ENCODE measurements around the gene APOO. TPM values are rescaled to one million over a fixed set of nuclear protein-coding genes. Genes with fewer than 3 reads are reported as not detected.

Gene APOO
- total RNA-seq, 2 experiments from 2014 or later = 23.8 to 24.2 TPM

- H3K9me3 Mint-ChIP-seq = no peaks in the 10 kb centered on the region
- H3K4me1 Mint-ChIP-seq = no peaks in the 10 kb centered on the region
- H3K36me3 Mint-ChIP-seq = peaks cover 1% of the 10 kb centered on the region
- POLR2A ChIA-PET = no interaction called here
- no peaks in the 10 kb centered on the region for H3K27me3 Mint-ChIP-seq
- ATAC-seq (ENCODE audit: low read depth) (no peak), DNase-seq (no peak)
- no peak overlapping the region for H3K4me3 Mint-ChIP-seq
- no peak overlapping the region for H3K27ac Mint-ChIP-seq
These were observed 65.8 kb downstream of the APOO start for GRCh38 chrX:23841847-23842522.

- POLR2A ChIA-PET = no interaction called here
- H3K4me3 Mint-ChIP-seq = no peak overlapping the region
- no peaks in the 10 kb centered on the region for H3K4me1 Mint-ChIP-seq
- ATAC-seq (ENCODE audit: low read depth) = no peak
- peaks cover 1% of the 10 kb centered on the region for H3K36me3 Mint-ChIP-seq
- no peak for DNase-seq
- no peaks in the 10 kb centered on the region for H3K27me3 Mint-ChIP-seq
- no peaks in the 10 kb centered on the region for H3K9me3 Mint-ChIP-seq
- no peak overlapping the region for H3K27ac Mint-ChIP-seq
These were observed 67.1 kb downstream of the APOO start for GRCh38 chrX:23840674-23841073.

DNA sequence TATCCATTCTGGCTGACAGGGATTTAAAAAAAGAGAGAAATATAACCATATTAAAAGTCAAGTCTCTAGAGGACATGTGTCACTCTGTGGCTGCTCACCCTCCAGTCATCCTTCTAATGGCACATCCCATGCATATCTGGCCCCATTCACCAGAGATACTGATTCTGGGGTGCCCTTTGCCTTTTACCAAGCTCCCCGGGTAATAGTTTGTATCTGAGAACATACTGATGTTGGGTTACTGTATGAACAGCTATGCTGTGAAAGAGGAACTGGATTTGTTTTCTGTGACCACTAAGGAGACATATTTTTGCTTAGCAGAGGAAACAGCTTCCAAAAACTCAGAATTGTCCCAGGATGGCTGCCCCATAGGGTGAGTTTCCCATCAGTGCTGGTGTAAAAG, 68.8 kb downstream of the APOO start:
- Mint-ChIP-seq H3K9me3 (no peaks in the 10 kb centered on the region), H3K27me3 (no peaks in the 10 kb centered on the region), H3K4me3 (no peak overlapping the region), H3K4me1 (no peaks in the 10 kb centered on the region), H3K27ac (no peak overlapping the region), H3K36me3 (peaks cover 4% of the 10 kb centered on the region)
- POLR2A ChIA-PET = no interaction called here
- no peak for DNase-seq
- no peak for ATAC-seq (ENCODE audit: low read depth)

DNA sequence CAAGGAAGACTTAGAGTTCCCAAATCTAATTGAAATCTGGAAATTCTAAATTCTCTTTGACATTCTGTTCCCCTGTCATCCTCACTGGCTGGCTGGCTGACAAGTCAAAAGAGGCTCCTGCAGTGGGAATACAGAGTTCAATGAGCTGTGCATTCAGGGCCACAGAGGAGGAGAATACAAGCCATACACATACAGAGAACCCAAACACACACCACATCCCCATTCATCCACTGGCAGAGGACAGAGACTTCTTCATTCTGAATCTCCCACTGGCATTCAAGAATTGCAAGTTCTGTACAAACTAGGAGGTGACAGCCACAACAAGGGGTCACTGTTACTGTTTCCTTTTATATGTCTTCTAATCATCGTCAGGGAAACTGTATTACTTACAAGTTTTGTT, 75.0 kb downstream of the APOO start:
- Mint-ChIP-seq H3K27ac (no peak overlapping the region), H3K4me3 (no peak overlapping the region), H3K9me3 (no peaks in the 10 kb centered on the region), H3K27me3 (no peaks in the 10 kb centered on the region), H3K4me1 (no peaks in the 10 kb centered on the region), H3K36me3 (peaks cover 2% of the 10 kb centered on the region)
- POLR2A ChIA-PET = interaction anchor here (0.6 kb wide), 1 partner anchor 64 kb away, joined by 4 read pairs; no protein-coding TSS in a partner anchor
- ATAC-seq (ENCODE audit: low read depth) = no peak
- DNase-seq = no peak

DNA sequence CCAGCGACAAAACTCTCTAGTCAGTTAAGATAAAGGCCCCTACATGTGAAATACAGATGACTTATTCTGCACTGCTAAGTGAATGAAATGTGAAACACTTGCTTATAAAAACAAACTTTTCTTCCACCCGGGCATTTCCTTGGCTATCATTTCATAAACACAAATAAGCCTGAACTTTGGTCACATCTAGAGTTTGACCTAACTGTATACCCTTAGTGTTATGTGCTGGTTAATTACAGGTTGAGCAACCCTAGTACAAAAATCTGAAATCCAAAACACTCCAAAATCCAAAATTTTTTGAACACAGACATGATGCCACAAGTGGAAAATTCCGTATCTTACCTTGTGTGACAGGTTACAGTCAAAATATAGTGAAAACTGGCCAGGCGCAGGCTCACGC, 78.9 kb downstream of the APOO start:
- ATAC-seq (ENCODE audit: low read depth) (no peak), DNase-seq (no peak)
- Mint-ChIP-seq H3K4me3 (no peak overlapping the region), H3K36me3 (no peaks in the 10 kb centered on the region), H3K27me3 (no peaks in the 10 kb centered on the region), H3K9me3 (no peaks in the 10 kb centered on the region), H3K27ac (no peak overlapping the region), H3K4me1 (no peaks in the 10 kb centered on the region)
- POLR2A ChIA-PET = no interaction called here

DNA sequence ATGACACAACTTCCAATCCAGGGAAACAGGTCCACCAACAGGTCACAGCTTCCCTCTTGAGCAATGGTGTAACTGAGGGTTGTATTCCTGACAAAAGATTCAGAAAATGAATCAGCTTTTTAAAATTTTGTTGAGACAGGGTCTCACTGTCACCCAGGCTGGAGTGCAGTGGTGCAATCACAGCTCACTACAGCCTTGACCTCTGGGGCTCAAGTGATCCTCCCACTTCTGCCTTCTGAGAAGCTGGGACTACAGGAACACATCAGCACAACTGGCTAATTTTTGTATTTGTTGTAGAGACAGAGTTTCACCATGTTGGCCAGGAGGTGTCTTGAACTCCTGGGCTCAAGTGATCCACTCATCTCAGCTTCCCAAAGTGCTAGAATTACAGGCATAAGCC, 81.1 kb downstream of the APOO start:
- Mint-ChIP-seq H3K4me3 (no peak overlapping the region), H3K9me3 (no peaks in the 10 kb centered on the region), H3K36me3 (no peaks in the 10 kb centered on the region), H3K27ac (no peak overlapping the region), H3K27me3 (no peaks in the 10 kb centered on the region), H3K4me1 (no peaks in the 10 kb centered on the region)
- DNase-seq = no peak
- no peak for ATAC-seq (ENCODE audit: low read depth)
- POLR2A ChIA-PET = no interaction called here

DNA sequence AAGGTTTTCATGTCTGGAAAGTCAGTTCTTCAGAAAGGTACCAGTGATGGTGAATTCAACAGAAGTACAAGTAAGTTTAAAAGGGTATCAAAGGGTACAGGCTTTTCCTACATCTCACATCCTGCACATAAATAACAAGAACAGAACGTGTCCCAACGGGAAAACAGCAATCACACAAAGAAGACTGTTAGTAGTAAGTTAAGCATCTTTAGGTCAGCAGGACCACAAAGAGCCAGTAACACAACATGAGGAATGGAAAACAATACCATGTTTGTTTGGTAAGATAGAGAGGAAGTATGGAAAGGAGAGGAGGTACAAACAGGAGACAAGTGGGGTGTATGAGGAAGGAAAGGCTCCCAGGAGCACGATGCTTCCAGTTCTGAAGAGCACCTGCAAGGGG, 81.5 kb downstream of the APOO start:
- no peaks in the 10 kb centered on the region for H3K27me3 Mint-ChIP-seq
- DNase-seq (no peak), ATAC-seq (ENCODE audit: low read depth) (no peak)
- no peak overlapping the region for H3K27ac Mint-ChIP-seq
- H3K36me3 Mint-ChIP-seq = no peaks in the 10 kb centered on the region
- POLR2A ChIA-PET = no interaction called here
- H3K4me3 Mint-ChIP-seq = no peak overlapping the region
- H3K9me3 Mint-ChIP-seq = no peaks in the 10 kb centered on the region
- no peaks in the 10 kb centered on the region for H3K4me1 Mint-ChIP-seq

- no peak overlapping the region for H3K27ac Mint-ChIP-seq
These were observed 82.1 kb downstream of the APOO start for GRCh38 chrX:23825675-23826074.

DNA sequence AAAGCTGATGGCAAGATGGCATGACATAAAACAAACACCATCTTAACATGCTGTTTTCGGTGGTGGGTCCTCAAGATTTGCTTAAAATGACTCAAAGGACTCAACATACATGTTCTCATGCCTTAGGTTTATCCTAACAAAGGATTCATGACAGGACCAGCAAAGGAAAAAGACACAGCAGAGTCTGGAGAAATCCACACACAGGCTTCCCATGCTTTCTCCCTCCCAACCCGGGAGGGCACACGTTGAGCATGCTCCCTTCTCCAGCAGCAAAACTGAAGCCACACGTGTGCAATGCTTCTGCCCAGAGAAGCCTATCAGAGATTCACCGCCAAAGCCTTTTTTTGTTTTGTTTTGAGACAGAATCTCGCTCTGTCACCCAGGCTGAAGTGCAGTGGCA, 84.9 kb downstream of the APOO start:
- Mint-ChIP-seq H3K4me3 (no peak overlapping the region), H3K4me1 (no peaks in the 10 kb centered on the region), H3K36me3 (no peaks in the 10 kb centered on the region), H3K27ac (no peak overlapping the region), H3K27me3 (no peaks in the 10 kb centered on the region), H3K9me3 (no peaks in the 10 kb centered on the region)
- POLR2A ChIA-PET = no interaction called here
- DNase-seq (no peak), ATAC-seq (ENCODE audit: low read depth) (no peak)

More at GRCh38 chrX:23825675-23826074, 82.1 kb downstream of the APOO start:
- POLR2A ChIA-PET = no interaction called here
- Mint-ChIP-seq H3K4me3 (no peak overlapping the region), H3K9me3 (no peaks in the 10 kb centered on the region), H3K27me3 (no peaks in the 10 kb centered on the region), H3K4me1 (no peaks in the 10 kb centered on the region), H3K36me3 (no peaks in the 10 kb centered on the region)
- ATAC-seq (ENCODE audit: low read depth) (no peak), DNase-seq (no peak)

- Mint-ChIP-seq H3K9me3 (no peaks in the 10 kb centered on the region), H3K36me3 (no peaks in the 10 kb centered on the region), H3K4me1 (peaks cover under 1% of the 10 kb centered on the region), H3K27ac (no peak overlapping the region), H3K4me3 (no peak overlapping the region), H3K27me3 (no peaks in the 10 kb centered on the region)
- no peak for ATAC-seq (ENCODE audit: low read depth)
- DNase-seq = no peak
- POLR2A ChIA-PET = no interaction called here
These were observed 85.3 kb downstream of the APOO start for GRCh38 chrX:23822397-23822796.

- peaks cover 4% of the 10 kb centered on the region for H3K4me1 Mint-ChIP-seq
- POLR2A ChIA-PET = no interaction called here
- H3K27me3 Mint-ChIP-seq = no peaks in the 10 kb centered on the region
- no peak overlapping the region for H3K4me3 Mint-ChIP-seq
- H3K27ac Mint-ChIP-seq = no peak overlapping the region
- no peaks in the 10 kb centered on the region for H3K9me3 Mint-ChIP-seq
- H3K36me3 Mint-ChIP-seq = no peaks in the 10 kb centered on the region
- DNase-seq (no peak), ATAC-seq (ENCODE audit: low read depth) (no peak)
These were observed 85.9 kb downstream of the APOO start for GRCh38 chrX:23821847-23822246.

DNA sequence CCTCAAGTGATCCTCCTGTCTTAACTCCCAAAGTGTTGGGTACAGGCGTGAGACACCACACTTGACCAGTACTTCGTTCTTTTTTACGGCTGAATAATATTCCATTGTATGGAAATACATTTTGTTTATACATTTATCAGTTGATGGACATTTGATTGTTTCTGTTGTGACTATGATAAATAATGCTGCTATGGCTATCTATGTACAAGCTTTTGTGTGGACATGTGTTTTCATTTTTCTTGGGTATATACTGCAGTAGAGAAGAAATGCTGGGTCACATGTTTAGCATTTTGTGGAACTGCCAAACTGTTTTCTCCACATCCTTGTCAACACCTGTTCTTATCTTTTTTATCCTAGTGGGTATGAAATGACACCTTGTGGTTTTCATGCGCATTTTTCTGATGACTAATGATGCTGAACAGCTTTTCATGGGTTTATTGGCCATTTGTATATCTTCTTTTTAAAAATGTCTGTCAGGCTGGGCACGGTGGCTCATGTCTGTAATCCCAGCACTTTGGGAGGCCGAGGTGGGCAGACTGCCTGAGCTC, 87.4 kb downstream of the APOO start:
- Mint-ChIP-seq H3K4me3 (no peak overlapping the region), H3K27me3 (no peaks in the 10 kb centered on the region), H3K36me3 (no peaks in the 10 kb centered on the region), H3K27ac (no peak overlapping the region), H3K4me1 (peaks cover 4% of the 10 kb centered on the region), H3K9me3 (no peaks in the 10 kb centered on the region)
- POLR2A ChIA-PET = no interaction called here
- DNase-seq = no peak
- ATAC-seq (ENCODE audit: low read depth) = no peak

GRCh38 chrX:23819385-23820234, 88.1 kb downstream of the APOO start:
- H3K4me1 Mint-ChIP-seq = peaks cover 4% of the 10 kb centered on the region
- H3K9me3 Mint-ChIP-seq = no peaks in the 10 kb centered on the region
- ATAC-seq (ENCODE audit: low read depth) = no peak
- no peak for DNase-seq
- H3K36me3 Mint-ChIP-seq = no peaks in the 10 kb centered on the region
- H3K27ac Mint-ChIP-seq = no peak overlapping the region
- H3K27me3 Mint-ChIP-seq = no peaks in the 10 kb centered on the region
- POLR2A ChIA-PET = no interaction called here
- no peak overlapping the region for H3K4me3 Mint-ChIP-seq

DNA sequence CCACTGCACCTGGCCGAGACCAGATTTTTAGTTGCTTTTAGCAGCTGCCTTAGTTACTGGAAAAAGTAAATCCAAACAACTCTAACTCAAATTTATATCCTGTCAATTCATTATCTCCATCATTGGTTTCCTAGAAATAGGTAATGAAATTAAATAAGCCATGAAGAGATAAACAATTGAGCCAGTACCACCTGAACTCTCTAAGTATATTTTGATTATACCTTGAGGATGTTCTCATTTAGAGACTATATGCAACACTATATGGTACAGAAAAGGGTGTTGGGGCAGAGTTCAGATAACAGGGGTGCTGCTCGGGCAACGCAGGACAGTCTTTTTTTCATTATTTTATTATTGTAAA, 89.8 kb downstream of the APOO start:
- DNase-seq = no peak
- H3K36me3 Mint-ChIP-seq = no peaks in the 10 kb centered on the region
- no peak for ATAC-seq (ENCODE audit: low read depth)
- no peaks in the 10 kb centered on the region for H3K9me3 Mint-ChIP-seq
- H3K4me3 Mint-ChIP-seq = no peak overlapping the region
- H3K4me1 Mint-ChIP-seq = peaks cover 4% of the 10 kb centered on the region
- no peaks in the 10 kb centered on the region for H3K27me3 Mint-ChIP-seq
- POLR2A ChIA-PET = no interaction called here
- H3K27ac Mint-ChIP-seq = no peak overlapping the region

All from activated naive CD8-positive, alpha-beta T cell treated with anti-CD3 and anti-CD28 coated beads, Interleukin-2, amount 10 ng/mL, durations not matched to agents 7 days and 5 days (primary cell).